Activated CD8-positive, alpha-beta memory T cell treated with anti-CD3 and anti-CD28 coated beads for 24 hours (primary cell): ENCODE results near the gene ATXN7.
A peak's percentile ranks its signal among the peaks of the same experiment; 100 is the strongest.

Source experiments
- DNase-seq: peaks from one replicate; pipeline ENCODE4 v3.0.0-alpha.2; 2020

The ATXN7 gene

GRCh38 chr3:63986831-63987230 lies 123.2 kb downstream of the ATXN7 start:
- DNase-seq, result no peak

DNA sequence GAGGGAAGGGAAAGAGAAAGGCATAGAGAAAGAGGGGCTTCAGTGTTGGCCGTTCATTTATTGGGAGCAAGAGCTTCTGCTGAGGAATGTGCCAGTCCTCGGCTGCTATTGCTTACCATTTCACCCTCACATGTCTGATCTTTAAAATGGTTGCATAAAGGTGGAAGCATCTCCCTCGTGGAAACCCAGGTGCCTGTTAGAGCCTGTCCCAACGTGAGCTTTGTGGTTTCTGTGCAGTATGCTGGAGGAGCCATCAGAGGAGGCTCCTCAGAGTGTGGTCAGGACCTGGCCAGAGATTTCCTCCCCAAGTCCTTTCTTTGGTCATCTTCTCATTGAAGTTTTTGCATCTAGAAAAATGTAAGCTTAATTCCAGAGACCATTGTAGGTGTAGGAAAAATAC lies 125.3 kb downstream of the ATXN7 start:
- no peak for DNase-seq

DNA sequence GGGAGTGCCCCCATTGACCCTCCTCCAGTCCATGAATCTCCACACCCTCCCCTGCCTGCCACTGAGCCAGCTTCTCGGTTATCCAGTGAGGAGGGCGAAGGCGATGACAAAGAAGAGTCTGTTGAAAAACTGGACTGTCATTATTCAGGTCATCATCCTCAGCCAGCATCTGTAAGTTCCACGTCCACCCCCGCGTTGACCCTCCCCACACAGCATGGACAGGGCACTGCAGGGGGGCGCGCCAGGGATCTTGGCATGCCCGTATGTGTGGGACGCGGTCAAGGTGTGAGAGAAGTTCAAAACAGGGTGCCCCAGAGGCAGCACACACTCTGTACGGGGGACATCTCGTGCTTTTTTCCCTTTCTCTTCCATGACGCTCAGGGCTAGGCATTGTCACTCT lies 126.5 kb downstream of the ATXN7 start:
- DNase-seq, result no peak

- DNase-seq, result no peak
Measured at GRCh38 chr3:63990733-63991132, 127.1 kb downstream of the ATXN7 start.

DNA sequence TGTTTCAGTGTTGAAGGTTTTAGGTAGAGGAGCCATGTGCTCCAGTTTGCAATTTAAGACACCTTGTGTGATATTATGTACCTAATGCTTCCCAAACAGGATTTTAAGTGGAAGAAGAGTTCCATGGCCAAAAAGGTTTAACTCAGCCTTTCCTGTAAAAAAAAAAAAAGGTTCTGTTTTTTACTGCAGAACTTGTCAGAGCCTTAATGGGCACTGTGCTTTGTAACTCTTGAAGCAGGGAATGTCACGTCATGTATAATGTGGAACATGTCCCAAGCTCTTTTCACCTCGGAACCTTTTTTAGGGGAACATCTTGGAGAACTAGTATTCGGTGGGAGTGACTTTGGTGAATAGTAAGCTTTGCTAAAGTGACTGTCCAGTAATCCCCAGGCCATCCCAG lies 128.0 kb downstream of the ATXN7 start:
- no peak for DNase-seq

- no peak for DNase-seq
Measured at GRCh38 chr3:63992516-63993209, 129.0 kb downstream of the ATXN7 start.

DNA sequence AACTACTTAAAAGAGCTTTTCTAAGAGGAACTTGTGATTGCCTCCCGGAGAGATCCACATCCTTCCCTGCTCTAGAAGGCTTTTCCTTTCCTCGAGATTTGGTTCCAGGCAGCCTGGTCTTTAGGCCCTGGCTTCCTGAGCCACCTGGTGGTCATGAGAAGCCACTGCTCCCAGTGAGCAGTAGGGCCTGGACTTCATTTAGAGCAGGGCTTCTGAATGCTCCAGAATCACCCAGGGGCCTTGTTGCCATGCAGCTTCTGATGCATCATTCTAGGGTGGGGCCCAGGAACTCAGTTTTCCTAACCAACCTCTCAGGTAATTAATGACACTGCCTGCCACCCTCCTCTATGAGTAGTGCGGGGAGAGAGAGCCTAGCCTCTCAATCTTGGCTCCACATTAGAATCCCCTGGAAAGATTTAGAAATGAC lies 130.0 kb downstream of the ATXN7 start:
- peak; percentile 71 for DNase-seq

- no peak for DNase-seq
Measured at GRCh38 chr3:63995086-63995485, 131.4 kb downstream of the ATXN7 start.

- no peak for DNase-seq
Measured at GRCh38 chr3:63998852-63999754, 135.4 kb downstream of the ATXN7 start.

DNA sequence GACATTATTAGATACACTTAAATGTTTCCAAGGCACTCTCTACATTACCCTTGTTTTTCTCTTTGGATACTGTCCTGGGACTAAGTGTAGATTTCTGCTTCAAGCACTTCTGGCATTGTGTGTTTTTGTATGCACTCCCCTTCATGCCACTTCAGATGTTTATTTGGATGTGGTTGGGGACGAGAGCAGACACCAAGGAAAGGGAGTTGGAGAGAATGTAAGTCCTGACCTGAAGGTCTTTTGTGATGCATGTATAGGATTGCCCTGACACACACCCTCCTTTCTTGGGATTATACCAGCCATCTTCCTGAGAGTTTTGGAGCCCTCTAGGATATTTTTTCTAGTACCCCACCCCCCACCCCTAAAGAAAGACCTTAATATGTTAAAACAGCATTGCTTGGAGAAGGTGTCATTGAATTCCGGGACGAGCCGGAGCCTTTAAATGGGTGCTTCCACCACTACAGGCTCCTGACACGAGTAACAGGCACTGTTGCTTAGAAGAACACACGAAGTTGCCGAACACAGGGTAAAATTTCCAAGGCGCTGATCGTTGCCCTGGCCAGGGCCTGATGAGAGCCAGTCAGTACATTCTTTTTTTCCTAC lies 136.9 kb downstream of the ATXN7 start:
- DNase-seq, result no peak

- DNase-seq, result no peak
Measured at GRCh38 chr3:64002233-64002632, 138.6 kb downstream of the ATXN7 start.

DNA sequence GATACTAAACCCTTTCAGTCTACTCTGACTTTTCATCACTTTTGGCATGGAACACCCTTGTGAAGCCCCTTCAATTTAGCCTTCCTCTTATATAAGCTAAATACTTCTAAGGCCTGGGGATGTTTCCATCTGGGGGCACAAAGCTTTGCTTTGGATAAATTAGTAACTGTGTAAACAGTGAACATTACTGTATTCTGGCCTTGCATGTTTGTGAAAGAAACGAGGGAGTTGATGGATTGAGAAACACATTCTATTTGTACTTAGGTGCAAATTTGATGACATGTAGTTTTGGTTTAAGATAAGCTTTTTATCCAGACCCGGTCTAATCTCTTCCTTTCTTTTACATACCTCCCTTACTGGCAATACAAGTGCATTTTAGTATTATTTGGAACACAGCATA lies 139.9 kb downstream of the ATXN7 start:
- DNase-seq, result no peak

- no peak for DNase-seq
Measured at GRCh38 chr3:64008017-64008416, 144.3 kb downstream of the ATXN7 start.

- DNase-seq, result no peak
Measured at GRCh38 chr3:64008487-64009351, 145.1 kb downstream of the ATXN7 start.

DNA sequence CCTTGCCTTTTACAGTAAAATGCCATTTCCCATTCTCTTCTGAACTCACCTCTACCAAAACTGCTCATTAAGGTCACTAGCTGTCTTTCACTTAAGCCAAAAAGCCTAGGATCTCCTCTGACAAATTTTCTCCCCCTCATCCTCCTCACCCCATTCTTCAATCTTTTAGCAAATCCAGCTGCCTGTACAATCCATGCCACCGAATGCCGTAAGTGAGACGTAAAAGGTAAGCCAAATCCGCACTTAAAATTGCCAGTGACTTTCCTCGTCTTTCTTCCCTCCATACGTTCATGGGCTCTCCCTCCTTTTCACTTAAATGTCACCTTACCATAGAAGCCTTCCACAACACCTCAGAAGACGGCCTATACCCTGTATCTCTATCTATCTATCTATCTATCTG lies 145.9 kb downstream of the ATXN7 start:
- DNase-seq, result no peak

DNA sequence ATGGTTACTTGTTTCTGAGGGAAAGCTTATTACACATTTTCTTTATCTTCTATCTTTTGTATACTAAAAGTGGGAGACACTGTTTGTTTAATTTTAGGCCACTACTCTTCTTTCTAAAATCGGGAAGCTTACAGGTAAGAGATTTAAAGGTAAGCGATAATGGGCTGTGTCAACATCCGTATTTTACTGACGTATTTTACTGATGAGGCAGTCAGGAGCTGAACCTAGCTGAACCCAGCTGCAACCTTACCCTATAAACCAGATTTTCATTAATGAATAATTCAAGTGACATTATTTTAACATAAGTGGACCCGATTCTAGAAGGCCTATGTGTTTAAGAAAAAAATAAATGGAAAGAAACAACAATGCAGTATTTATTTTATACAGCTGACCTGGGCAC lies 146.5 kb downstream of the ATXN7 start:
- DNase-seq, result no peak

GRCh38 chr3:64011685-64012084 lies 148.0 kb downstream of the ATXN7 start:
- no peak for DNase-seq

DNA sequence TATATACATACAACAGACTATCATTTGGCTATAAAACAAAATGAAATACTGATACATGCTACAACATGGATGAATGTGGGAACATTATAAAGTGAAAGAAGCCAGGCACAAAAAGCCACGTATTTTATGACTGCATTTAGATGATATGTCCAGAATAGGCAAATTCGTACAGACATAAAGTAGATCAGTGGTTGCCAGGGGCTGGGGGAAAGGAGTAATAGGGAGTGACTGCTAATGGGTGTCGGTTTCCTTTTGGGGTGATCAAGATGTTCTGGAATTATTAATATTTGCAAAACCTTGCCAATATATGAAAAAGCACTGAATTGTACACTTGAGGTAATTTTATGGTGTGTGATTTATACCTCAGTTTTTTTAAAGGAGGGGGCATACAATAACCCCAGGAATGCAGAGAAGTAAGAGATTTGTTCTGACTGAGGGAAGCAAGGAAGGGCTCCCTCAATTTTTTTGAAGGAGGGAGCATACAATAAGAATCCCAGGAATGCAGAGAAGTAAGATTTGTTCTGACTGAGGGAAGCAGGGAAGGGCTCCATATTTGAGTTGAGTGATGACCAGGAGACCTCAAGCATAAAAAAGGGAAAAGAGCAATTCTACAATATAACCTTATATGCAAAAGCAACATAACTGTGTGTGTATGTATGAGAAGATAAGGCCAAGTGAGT lies 153.4 kb downstream of the ATXN7 start:
- DNase-seq, result no peak

GRCh38 chr3:64019271-64019670 lies 155.6 kb downstream of the ATXN7 start:
- no peak for DNase-seq

DNA sequence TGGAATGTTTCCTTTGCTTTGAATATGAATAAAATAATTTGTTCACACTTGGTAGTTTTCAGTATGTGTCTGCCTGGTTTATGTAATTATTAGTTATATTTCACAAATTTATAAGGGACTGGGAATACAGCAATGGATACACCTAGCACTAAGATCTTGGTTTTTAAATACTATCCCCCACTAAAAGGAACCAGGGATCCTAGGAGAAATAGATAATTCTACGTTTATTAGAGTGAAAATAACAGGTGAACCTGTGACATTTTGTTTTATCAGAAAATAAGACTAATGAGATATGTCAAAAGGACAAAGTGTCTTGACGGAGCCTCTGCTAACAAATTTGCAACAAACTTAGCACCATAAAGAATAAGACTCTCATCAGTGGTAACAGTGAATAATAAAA lies 156.2 kb downstream of the ATXN7 start:
- no peak for DNase-seq

GRCh38 chr3:64021922-64022321 lies 158.3 kb downstream of the ATXN7 start:
- no peak for DNase-seq

DNA sequence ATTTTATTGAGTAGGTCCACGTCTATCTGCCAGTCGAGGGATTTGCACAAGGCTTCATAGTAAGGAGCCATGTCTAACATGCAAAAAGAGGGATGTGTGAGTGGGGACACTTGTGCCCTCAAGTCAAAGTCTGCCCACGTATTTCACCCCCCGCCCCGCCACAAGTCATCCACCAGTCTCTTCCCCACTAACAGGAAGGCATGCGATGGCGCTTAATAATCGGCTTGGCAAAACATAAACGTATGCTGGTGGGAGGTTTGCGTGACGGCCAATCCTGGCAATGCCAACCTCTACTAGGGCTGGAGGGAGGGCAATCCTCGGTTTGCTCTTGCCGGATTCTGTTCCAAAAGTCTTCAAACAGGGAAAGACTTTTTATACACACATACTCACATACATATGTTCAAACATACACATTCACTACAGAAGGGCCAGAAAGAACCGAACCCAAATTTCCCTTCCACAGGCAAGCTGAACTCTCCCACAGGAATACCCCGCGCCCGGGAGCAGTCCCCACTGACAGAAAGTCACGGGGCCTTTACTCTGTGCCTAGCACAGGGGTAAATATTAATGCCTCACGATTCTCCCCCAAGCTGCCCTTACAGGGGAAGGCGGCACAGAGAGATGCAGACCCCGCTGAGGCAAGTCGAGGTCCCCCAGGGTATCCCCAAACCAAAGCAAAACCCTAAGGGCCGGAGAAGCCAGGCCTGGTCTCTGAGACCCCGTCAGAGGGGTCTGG lies 159.0 kb downstream of the ATXN7 start:
- DNase-seq, result no peak
